NB4 (cell line): ENCODE measurements around the gene MRPS18C.

ENCODE experiments used
- DNase-seq: peaks from one replicate; pipeline ENCODE4 v3.0.0; 2010; ENCODE audit warnings: low read depth
- H3K4me3 ChIP-seq: one replicate; pipeline ENCODE4 v1.5.1; 2011; ENCODE audit warnings: mild to moderate bottlenecking, low read depth, low read length, moderate library complexity
- CTCF ChIP-seq: IDR thresholded peaks from one replicate; pipeline ENCODE4 v1.5.1; 2012; ENCODE audit warnings: low read depth, low read length
- MAX ChIP-seq: IDR thresholded peaks from 2 replicates; pipeline ENCODE4 v1.6.1; 2011; ENCODE audit warnings: low read depth, low read length
- MYC ChIP-seq: IDR thresholded peaks from 2 replicates; pipeline ENCODE4 v1.6.1; 2011; ENCODE audit warnings: low read depth, low read length
- POLR2A ChIP-seq: IDR thresholded peaks from 2 replicates; pipeline ENCODE4 v1.6.1; 2011; ENCODE audit warnings: mild to moderate bottlenecking; ENCODE audit not compliant: insufficient read length; ENCODE audit errors: extremely low read depth

Gene MRPS18C

DNA sequence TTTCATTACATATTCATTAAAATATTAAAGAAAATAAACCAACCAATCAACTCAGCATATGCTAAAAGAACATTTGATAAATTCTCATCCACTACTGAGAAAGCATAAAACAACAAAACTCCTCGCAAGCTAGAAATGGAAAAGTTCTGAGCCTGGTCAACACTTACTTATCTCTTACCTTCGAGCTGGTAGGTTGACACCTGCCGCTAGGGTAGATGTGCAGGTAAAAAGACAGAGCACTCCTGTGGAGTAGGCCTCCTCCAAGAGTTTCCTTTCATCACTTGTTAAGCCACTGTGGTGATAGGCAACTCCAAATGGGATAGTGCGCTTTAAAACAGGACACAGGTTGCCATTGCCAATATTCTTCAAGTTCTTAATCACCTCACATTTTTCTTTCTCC lies 19.2 kb upstream of the MRPS18C start:
- TF ChIP-seq POLR2A (no peak), CTCF (no peak)
- no peak for DNase-seq

GRCh38 chr4:83438719-83439118 lies 17.1 kb upstream of the MRPS18C start:
- TF ChIP-seq MYC (no peak), CTCF (no peak), MAX (no peak), POLR2A (no peak)
- H3K4me3 ChIP-seq = no peak overlapping the region
- DNase-seq = no peak

More for the DNA sequence above, 19.2 kb upstream of the MRPS18C start:
- H3K4me3 ChIP-seq = no peak overlapping the region

DNA sequence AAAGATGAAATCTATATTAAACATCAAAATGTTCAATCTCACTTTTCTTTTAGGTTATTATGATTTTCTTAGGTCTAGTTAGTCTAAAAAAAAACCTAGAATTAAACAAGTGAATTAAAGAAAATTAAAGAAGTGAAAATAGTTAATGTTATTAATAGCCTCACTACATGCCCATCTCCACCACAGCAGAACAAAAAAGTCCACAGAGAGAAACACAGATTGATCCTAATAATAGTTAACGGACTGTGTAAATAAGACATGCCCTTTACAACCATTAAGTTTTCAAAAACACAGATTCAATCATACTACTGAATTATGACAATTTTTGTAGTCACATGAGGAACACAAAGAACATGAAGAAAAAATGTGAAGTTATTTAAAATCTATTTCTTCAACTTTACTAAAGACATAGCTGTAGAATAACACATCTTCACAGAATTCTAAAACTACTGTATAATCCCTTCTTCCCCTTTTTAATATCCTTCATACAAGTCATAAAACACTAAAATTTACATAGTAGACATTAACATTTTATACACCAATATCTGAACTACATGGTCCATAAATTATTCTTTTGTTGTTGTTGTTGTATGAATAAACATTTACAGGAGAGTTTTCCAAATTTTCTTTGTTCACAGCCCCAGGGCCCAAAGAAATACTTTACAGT lies 15.6 kb upstream of the MRPS18C start:
- no peak for TF ChIP-seq POLR2A
- TF ChIP-seq CTCF = no peak
- DNase-seq = no peak
- no peak overlapping the region for H3K4me3 ChIP-seq

DNA sequence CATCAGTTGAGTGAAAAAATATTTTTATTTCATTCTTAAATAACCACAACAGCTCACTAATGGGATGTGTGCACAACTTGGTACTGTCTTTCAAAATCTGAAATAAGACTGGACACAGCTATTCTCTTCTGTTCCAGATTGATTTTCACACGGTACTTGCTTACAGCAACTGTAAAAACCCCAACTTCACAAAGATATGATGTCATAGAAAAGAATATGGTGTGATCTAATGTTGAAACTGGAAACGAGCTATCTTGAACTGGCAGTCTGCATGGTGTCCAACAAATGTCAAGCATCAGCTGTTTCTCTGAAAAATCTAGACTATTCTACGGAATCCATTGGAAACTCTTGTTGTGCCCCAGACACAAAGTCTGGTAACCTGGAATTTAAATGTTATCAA lies 15.0 kb upstream of the MRPS18C start:
- no peak for DNase-seq

DNA sequence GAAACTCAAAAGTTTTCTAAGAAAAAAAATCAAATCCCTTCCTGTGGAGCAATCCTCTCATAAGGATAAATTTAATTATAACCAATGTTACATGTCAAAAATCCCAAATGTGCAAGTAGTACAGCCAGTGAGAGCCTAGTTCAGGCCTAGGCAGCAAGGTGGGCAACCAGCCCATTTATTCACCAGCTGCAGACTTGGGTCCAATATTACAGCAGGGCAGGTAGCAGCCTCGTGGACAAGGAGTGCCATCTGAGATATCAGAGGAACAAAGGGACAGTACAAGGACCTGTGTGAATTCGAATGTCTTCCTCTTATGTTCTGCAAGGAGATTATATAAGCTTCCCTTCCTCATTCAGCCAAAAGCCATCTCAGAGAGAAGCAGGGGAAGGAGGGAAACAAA lies 6.8 kb upstream of the MRPS18C start:
- TF ChIP-seq POLR2A (no peak), MAX (no peak), MYC (no peak), CTCF (no peak)
- no peak overlapping the region for H3K4me3 ChIP-seq
- DNase-seq = no peak

More for the DNA sequence above, 15.0 kb upstream of the MRPS18C start:
- H3K4me3 ChIP-seq = no peak overlapping the region
- TF ChIP-seq MYC = no peak
- no peak for TF ChIP-seq MAX
- no peak for TF ChIP-seq POLR2A
- TF ChIP-seq CTCF = no peak

DNA sequence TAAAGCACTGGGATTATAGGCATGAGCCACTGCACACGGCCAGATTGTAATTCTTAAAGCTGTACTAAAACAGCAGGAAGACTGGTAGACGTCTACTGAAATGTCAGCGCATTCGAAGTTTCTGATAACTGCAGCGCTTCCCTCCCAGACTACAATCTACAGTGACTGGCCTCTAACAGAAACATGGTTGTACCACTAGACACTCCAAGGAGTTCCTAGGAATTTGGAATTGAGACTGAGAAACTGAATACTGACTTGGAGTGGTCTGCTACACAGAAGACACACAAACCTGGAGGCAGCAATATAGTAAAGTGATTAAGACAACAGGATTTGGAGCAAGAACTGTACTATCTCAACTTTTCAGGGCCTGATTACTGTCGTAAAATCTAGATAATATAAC lies 1.2 kb upstream of the MRPS18C start:
- TF ChIP-seq MYC (no peak), CTCF (no peak), MAX (no peak), POLR2A (no peak)
- peak overlapping the region; percentile 90 for H3K4me3 ChIP-seq
- peak; percentile 19 for DNase-seq
